KG1 (cell line): Measurements from ENCODE around the gene WDR35.

Experiments used
- DNase-seq: peaks from one replicate; lab custom pipeline; 2025; lab: John Stamatoyannopoulos, UW

WDR35 gene

DNA sequence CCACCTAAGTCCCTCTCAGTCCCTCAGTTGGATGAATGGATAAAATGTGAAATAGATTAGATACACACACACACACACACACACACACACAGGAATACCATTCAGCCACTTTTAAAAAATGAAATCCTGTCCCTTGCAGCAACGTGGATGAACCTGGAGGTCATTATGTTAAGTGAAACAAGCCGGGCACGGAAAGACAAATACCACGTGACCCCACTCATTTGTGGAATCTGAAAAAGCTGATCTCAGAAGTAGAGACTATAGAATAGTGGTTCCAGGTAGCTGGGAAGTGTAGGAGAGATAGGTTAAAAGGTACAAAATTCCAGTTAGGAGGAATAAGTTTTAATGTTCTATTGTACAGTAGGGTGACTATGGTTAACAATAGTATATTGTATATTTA lies 119.1 kb downstream of the WDR35 start:
- DNase-seq = no peak

- no peak for DNase-seq
These were observed 121.0 kb downstream of the WDR35 start for GRCh38 chr2:19868701-19869580.

DNA sequence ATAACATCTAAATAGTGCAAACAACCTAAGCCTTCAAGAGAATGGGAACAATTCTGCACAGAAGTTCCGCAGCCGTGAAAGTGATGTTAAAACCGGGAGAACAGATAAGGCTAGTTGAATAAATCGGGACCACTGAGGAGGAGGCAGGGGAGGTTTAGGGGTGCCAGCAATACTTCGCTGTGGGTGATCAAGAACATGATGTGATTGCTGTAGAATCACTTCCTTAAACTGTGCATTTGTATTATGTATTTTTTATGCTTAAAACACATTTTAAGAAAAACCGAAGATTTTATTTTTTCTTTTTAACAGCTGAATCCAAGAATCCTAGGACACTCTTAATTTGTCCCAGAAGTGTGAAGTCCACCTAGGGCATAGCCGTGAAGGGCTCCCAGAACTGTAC lies 121.7 kb downstream of the WDR35 start:
- DNase-seq = no peak

DNA sequence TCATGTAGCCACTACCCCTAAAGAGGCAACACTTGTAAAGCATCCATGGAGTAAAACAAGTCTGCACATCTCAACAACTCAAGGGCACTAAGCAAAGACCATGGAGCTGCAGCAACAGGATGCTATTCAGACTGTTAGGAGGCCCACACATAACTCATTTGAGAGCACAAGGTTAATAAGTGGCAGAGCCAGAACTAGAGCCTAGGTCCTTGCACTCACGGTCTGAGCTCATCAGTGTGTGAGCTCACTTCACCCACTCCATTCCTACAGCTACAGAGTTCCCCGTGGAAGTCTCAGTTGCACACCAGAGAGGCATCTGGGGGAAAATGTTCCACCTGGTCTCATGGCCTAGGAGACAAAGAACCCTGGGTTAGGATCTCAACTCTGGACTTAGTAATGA lies 123.1 kb downstream of the WDR35 start:
- no peak for DNase-seq

DNA sequence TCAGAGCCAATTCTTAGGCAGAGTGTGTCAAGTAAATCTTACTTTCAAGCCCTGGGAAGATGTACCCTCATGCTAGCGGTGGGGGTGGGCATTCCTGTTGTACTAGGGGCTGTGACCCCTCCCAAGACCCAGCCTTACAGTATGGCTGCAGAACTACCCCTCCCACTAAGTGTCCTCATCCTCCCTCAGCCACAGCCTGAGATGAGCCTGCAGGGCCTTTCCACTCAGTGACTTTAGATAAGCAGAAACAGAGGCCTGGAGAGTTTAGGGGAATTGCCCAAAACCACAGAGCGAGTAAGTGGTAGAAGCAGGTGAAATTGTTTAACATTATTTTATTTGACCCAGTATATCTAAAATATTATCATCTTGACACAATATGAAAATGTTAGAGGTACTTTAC lies 124.8 kb downstream of the WDR35 start:
- no peak for DNase-seq

DNA sequence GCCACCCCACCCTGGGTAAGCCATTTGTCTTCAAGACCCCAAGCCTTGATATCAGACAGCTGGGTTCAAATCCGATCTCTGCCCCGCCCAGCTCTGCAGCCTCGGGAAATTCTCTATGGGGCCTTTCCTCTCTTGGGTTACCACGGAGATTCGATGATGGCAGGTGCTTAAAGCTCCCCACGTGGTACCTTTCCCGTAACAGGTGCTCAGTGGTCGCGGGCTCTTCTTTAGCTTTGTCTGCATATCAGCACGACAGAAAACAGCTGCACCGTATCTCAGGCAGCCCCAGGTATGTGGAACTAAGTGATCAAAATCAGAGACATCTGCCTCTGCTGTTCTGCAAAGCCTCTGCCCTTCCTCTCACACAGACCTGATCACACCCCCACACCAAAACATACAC lies 125.5 kb downstream of the WDR35 start:
- no peak for DNase-seq

GRCh38 chr2:19863303-19864041 lies 126.4 kb downstream of the WDR35 start:
- no peak for DNase-seq

DNA sequence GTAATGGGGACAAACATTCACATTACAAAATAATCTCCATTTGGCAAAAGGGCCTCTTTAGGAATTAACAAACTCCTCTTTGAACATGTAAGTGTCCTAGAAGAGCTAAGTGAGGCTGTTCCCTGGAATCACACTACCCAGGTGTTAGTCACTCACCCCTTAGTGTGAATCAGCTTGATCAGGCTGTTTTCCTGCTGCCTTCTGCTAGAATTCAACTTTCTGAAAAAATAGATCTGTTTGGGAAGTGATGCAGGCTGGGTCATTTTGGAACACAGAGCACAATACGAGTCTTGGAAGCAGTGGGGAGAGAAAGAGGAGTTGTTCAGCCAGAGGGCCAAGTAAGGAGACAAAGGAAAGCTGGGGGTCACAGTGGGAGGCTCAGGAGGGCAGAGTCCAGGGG lies 128.1 kb downstream of the WDR35 start:
- no peak for DNase-seq
